HEK293 (cell line): ENCODE measurements around the gene PLEKHF1.

Experiments used
- KLF1 ChIP-seq: fragments of 450-650 bp; formaldehyde crosslinking; IDR thresholded peaks from 2 replicates; pipeline ENCODE4 v1.5.1; 2016; ENCODE audit warnings: missing biosample characterization, missing genetic modification characterization
- REST ChIP-seq: fragments of 450-650 bp; formaldehyde crosslinking; IDR thresholded peaks from 2 replicates; pipeline ENCODE4 v1.5.1; 2016; ENCODE audit warnings: missing biosample characterization, missing genetic modification characterization
- SP7 ChIP-seq: fragments of 450-650 bp; formaldehyde crosslinking; IDR thresholded peaks from 2 replicates; pipeline ENCODE4 v1.5.1; 2016; ENCODE audit warnings: missing biosample characterization, missing genetic modification characterization
- TCF7L2 ChIP-seq: IDR thresholded peaks from 2 replicates; pipeline ENCODE4 v1.6.1; 2011; ENCODE audit warnings: low read depth, mild to moderate bottlenecking, inconsistent platforms, low read length, moderate library complexity, borderline replicate concordance
- TRIM28 ChIP-seq: IDR thresholded peaks from 2 replicates; pipeline ENCODE4 v1.6.1; 2011; ENCODE audit warnings: low read length, control low read depth, borderline replicate concordance
- YY1 ChIP-seq: fragments of 450-650 bp; formaldehyde crosslinking; IDR thresholded peaks from 2 replicates; pipeline ENCODE4 v1.5.1; 2018; ENCODE audit warnings: missing biosample characterization, missing genetic modification characterization
- ZBTB20 ChIP-seq: fragments of 450-650 bp; formaldehyde crosslinking; IDR thresholded peaks from 2 replicates; pipeline ENCODE4 v1.5.1; 2016; ENCODE audit warnings: missing biosample characterization, missing genetic modification characterization
- ZBTB26 ChIP-seq: fragments of 450-650 bp; formaldehyde crosslinking; optimal IDR thresholded peaks from 2 replicates; pipeline ENCODE3; 2016; ENCODE audit warnings: missing biosample characterization, mild to moderate bottlenecking, missing genetic modification characterization
- ZFHX2 ChIP-seq: fragments of 450-650 bp; formaldehyde crosslinking; conservative IDR thresholded peaks from 2 replicates; pipeline ENCODE4 v1.5.1; 2016; ENCODE audit warnings: missing biosample characterization, missing genetic modification characterization
- ZNF146 ChIP-seq: fragments of 450-650 bp; formaldehyde crosslinking; IDR thresholded peaks from 2 replicates; pipeline ENCODE4 v1.5.1; 2016; ENCODE audit warnings: missing biosample characterization, missing genetic modification characterization
- ZNF148 ChIP-seq: fragments of 450-650 bp; formaldehyde crosslinking; IDR thresholded peaks from 2 replicates; pipeline ENCODE4 v1.5.0; 2017; ENCODE audit warnings: missing biosample characterization, missing genetic modification characterization, borderline replicate concordance
- ZNF155 ChIP-seq: fragments of 450-650 bp; formaldehyde crosslinking; IDR thresholded peaks from 2 replicates; pipeline ENCODE4 v1.5.1; 2016; ENCODE audit warnings: missing biosample characterization, missing genetic modification characterization
- ZNF157 ChIP-seq: fragments of 450-650 bp; formaldehyde crosslinking; IDR thresholded peaks from 2 replicates; pipeline ENCODE4 v1.5.1; 2016; ENCODE audit warnings: missing biosample characterization, missing genetic modification characterization
- ZNF16 ChIP-seq: fragments of 450-650 bp; formaldehyde crosslinking; IDR thresholded peaks from 2 replicates; pipeline ENCODE4 v1.5.1; 2016; ENCODE audit warnings: low read depth, missing biosample characterization, missing genetic modification characterization
- ZNF19 ChIP-seq: fragments of 450-650 bp; formaldehyde crosslinking; IDR thresholded peaks from 2 replicates; pipeline ENCODE4; 2016; ENCODE audit warnings: missing biosample characterization, missing genetic modification characterization, low read depth
- ZNF514 ChIP-seq: fragments of 450-650 bp; formaldehyde crosslinking; IDR thresholded peaks from 2 replicates; pipeline ENCODE4 v1.5.1; 2016; ENCODE audit warnings: missing biosample characterization, missing genetic modification characterization
- ZNF521 ChIP-seq: fragments of 450-650 bp; formaldehyde crosslinking; IDR thresholded peaks from 2 replicates; pipeline ENCODE4 v1.5.1; 2017; ENCODE audit warnings: missing biosample characterization, mild to moderate bottlenecking, missing genetic modification characterization
- ZNF558 ChIP-seq: fragments of 450-650 bp; formaldehyde crosslinking; IDR thresholded peaks from 2 replicates; pipeline ENCODE4 v1.5.1; 2016; ENCODE audit warnings: missing biosample characterization, missing genetic modification characterization
- ZNF560 ChIP-seq: fragments of 450-650 bp; formaldehyde crosslinking; IDR thresholded peaks from 2 replicates; pipeline ENCODE4 v1.5.1; 2017; ENCODE audit warnings: missing biosample characterization, missing genetic modification characterization, borderline replicate concordance
- ZNF585B ChIP-seq: fragments of 450-650 bp; formaldehyde crosslinking; IDR thresholded peaks from 2 replicates; pipeline ENCODE4 v1.5.1; 2016; ENCODE audit warnings: missing biosample characterization, missing genetic modification characterization
- ZNF792 ChIP-seq: fragments of 450-650 bp; formaldehyde crosslinking; IDR thresholded peaks from 2 replicates; pipeline ENCODE4 v1.5.1; 2016; ENCODE audit warnings: missing biosample characterization, missing genetic modification characterization
- ZXDB ChIP-seq: fragments of 450-650 bp; formaldehyde crosslinking; IDR thresholded peaks from 2 replicates; pipeline ENCODE4 v1.5.1; 2016; ENCODE audit warnings: missing biosample characterization, missing genetic modification characterization
- TF ChIP-seq, protein P1 (sequence below): fragments of 450-650 bp; formaldehyde crosslinking; IDR thresholded peaks from 2 replicates; pipeline ENCODE4 v1.5.1; 2016; ENCODE audit warnings: missing biosample characterization, missing genetic modification characterization, borderline replicate concordance
- TF ChIP-seq, protein P2 (sequence below): fragments of 450-650 bp; formaldehyde crosslinking; IDR thresholded peaks from 2 replicates; pipeline ENCODE4 v1.5.1; 2016; ENCODE audit warnings: missing biosample characterization, missing genetic modification characterization
- TF ChIP-seq, protein P3 (sequence below): fragments of 450-650 bp; formaldehyde crosslinking; IDR thresholded peaks from 2 replicates; pipeline ENCODE4 v1.5.1; 2016; ENCODE audit warnings: missing biosample characterization, missing genetic modification characterization

The PLEKHF1 gene

GRCh38 chr19:29660835-29661234, 4.4 kb upstream of the PLEKHF1 start (continued):
- TF ChIP-seq ZNF155 (tag by site-specific recombination) (no peak), SP7 (tag by site-specific recombination) (no peak), ZFHX2 (tag by site-specific recombination) (peak; percentile 92), ZNF16 (tag by site-specific recombination) (no peak), YY1 (tag by site-specific recombination) (no peak; the same call in 1 of the 2 replicates), ZNF585B (tag by site-specific recombination) (no peak), ZBTB20 (tag by site-specific recombination) (peak; percentile 13; the same call in 1 of the 2 replicates), ZBTB26 (tag by site-specific recombination) (peak; percentile 11), TCF7L2 (no peak), ZNF560 (no peak), ZNF148 (tag by site-specific recombination) (peak; percentile 58; the same call in 1 of the 2 replicates), ZNF792 (tag by site-specific recombination) (no peak), KLF1 (tag by site-specific recombination) (peak; percentile 53; the same call in 1 of the 2 replicates), ZNF19 (tag by site-specific recombination) (no peak), ZNF558 (no peak), ZNF146 (tag by site-specific recombination) (no peak), REST (tag by site-specific recombination) (no peak), ZNF521 (tag by site-specific recombination) (no peak), ZXDB (tag by site-specific recombination) (peak; percentile 33; the same call in 1 of the 2 replicates), ZNF157 (no peak), ZNF514 (tag by site-specific recombination) (no peak), TRIM28 (no peak)
- TF ChIP-seq, protein P1, sequence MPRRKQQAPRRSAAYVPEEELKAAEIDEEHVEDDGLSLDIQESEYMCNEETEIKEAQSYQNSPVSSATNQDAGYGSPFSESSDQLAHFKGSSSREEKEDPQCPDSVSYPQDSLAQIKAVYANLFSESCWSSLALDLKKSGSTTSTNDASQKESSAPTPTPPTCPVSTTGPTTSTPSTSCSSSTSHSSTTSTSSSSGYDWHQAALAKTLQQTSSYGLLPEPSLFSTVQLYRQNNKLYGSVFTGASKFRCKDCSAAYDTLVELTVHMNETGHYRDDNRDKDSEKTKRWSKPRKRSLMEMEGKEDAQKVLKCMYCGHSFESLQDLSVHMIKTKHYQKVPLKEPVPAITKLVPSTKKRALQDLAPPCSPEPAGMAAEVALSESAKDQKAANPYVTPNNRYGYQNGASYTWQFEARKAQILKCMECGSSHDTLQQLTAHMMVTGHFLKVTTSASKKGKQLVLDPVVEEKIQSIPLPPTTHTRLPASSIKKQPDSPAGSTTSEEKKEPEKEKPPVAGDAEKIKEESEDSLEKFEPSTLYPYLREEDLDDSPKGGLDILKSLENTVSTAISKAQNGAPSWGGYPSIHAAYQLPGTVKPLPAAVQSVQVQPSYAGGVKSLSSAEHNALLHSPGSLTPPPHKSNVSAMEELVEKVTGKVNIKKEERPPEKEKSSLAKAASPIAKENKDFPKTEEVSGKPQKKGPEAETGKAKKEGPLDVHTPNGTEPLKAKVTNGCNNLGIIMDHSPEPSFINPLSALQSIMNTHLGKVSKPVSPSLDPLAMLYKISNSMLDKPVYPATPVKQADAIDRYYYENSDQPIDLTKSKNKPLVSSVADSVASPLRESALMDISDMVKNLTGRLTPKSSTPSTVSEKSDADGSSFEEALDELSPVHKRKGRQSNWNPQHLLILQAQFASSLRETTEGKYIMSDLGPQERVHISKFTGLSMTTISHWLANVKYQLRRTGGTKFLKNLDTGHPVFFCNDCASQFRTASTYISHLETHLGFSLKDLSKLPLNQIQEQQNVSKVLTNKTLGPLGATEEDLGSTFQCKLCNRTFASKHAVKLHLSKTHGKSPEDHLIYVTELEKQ, result no peak
- TF ChIP-seq, protein P2, sequence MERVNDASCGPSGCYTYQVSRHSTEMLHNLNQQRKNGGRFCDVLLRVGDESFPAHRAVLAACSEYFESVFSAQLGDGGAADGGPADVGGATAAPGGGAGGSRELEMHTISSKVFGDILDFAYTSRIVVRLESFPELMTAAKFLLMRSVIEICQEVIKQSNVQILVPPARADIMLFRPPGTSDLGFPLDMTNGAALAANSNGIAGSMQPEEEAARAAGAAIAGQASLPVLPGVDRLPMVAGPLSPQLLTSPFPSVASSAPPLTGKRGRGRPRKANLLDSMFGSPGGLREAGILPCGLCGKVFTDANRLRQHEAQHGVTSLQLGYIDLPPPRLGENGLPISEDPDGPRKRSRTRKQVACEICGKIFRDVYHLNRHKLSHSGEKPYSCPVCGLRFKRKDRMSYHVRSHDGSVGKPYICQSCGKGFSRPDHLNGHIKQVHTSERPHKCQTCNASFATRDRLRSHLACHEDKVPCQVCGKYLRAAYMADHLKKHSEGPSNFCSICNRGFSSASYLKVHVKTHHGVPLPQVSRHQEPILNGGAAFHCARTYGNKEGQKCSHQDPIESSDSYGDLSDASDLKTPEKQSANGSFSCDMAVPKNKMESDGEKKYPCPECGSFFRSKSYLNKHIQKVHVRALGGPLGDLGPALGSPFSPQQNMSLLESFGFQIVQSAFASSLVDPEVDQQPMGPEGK (tag by site-specific recombination), result no peak
- TF ChIP-seq, protein P3, sequence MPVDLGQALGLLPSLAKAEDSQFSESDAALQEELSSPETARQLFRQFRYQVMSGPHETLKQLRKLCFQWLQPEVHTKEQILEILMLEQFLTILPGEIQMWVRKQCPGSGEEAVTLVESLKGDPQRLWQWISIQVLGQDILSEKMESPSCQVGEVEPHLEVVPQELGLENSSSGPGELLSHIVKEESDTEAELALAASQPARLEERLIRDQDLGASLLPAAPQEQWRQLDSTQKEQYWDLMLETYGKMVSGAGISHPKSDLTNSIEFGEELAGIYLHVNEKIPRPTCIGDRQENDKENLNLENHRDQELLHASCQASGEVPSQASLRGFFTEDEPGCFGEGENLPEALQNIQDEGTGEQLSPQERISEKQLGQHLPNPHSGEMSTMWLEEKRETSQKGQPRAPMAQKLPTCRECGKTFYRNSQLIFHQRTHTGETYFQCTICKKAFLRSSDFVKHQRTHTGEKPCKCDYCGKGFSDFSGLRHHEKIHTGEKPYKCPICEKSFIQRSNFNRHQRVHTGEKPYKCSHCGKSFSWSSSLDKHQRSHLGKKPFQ (tag by site-specific recombination), result peak; percentile 21; the same call in 1 of the 2 replicates
